Spleen (tissue), 7 donors: ENCODE results near the gene NCAPH2.

Experiments
- CTCF ChIP-seq, 11 experiments: fragments of 200-600 bp in 7 of 11; fragments of 450-650 bp in 4 of 11; sonication (generic) in 4 of 11; IDR thresholded peaks in 8 of 11; conservative IDR thresholded peaks in 3 of 11; 1 replicate in 7 of 11; 2 replicates in 4 of 11; pipeline versions ENCODE4 v1.4.0 to v1.8.0; 2016 to 2021; ENCODE audit warnings: antibody characterized with exemption in 11 of 11, inconsistent platforms in 4 of 11, mild to moderate bottlenecking in 1 of 11
- POLR2A ChIP-seq, 3 donors: fragments of 450-650 bp; IDR thresholded peaks; one replicate each; pipeline ENCODE4 v1.5.1; 2017; ENCODE audit warnings: antibody characterized with exemption in 3 of 3, mild to moderate bottlenecking in 1 of 3
- donor health status: DM: no; HTN: no; CAD: no; lungs with moderate emphysema.
- donor health status: DM: no; HTN: no; CAD: no.
- donor health status: DM: no; HTN: no; CAD: no.

DNA sequence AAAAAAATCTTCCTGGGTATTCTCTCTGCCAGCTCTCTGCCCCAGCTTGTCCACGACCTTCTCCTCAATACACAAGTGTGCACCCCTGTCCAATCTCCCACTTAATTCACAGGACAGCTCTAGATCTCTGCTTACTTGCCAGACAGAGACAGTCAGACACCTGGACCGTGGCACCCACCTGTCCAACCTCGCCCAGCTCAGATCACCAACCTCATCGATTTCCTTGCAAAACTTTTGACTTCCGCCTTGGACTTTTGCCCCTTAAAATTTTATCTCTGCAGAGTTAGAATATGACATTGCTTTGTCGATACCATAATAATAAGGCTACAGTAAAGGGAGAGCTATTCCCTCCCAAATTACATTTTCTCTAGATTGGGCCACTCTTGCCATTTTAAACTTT is 10.9 kb upstream of the NCAPH2 start:
- TF ChIP-seq CTCF (IDR thresholded peaks at IDR 0.05 in 8 of 11, conservative IDR thresholded peaks at IDR 0.05 in 3 of 11) (no peak), POLR2A (IDR thresholded peaks at IDR 0.05) (no peak)
